HG03025 (cell line): Measurements from ENCODE around the gene TMEM86A.

Experiments
- ATAC-seq: cut with Tn5 transposase; IDR thresholded peaks from one replicate; pipeline ENCODE4 v1.9.1; 2021; ENCODE audit warnings: mild to moderate bottlenecking, moderate library complexity; ENCODE audit not compliant: unreplicated experiment, low FRiP score

TMEM86A gene

DNA sequence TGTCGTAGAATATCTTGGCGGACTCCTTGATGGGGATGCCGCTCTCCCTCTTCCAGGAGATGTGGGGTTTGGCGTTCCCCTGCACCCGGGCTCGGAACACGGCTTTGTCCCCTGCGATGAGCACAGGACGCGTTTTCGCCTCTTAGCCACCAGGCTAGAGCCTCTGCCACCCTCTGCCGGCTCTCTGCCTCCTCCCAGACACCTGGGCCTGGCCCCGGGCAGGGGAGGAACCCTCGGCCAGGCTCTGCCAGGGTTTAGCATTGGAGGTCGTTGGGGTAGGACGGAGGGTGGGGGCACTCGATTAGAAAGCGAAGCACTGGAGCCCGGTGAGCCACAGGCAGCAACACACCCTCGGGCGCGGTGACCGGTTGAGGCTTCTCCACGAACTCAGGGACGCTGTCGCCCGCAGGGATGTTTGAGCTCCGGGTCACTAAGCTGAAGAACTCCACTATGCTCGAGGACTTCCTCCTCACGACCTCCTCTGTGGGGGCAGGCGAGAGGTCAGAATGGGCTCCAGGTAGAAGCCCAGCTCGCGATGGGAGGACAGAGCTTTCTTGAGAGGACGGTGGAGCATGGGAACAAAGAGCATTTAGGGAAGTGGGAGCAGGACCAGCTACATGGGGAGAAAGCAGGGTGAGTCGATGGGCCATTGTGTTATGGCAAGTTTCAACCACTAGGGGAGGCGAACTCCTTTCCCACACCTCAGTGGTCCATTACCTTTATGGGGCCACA lies 23.1 kb downstream of the TMEM86A start:
- ATAC-seq = peak; percentile 66

DNA sequence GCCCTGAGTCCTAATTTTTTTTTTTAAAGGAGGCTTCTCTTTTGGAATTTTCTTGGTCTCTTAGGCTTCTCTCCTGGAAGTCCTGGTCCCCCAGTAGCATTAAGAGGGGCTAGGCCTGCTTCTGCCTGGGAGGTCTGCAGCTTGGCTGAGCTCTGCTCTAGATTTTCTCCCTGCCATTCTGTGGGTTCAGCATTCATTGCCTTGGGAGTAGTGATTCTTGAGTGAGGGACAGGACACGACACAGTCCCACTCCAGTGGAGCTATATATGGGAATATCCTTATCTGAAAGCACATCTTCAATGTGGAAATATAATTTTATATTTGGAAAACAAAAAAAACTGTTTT lies 23.7 kb downstream of the TMEM86A start:
- no peak for ATAC-seq

DNA sequence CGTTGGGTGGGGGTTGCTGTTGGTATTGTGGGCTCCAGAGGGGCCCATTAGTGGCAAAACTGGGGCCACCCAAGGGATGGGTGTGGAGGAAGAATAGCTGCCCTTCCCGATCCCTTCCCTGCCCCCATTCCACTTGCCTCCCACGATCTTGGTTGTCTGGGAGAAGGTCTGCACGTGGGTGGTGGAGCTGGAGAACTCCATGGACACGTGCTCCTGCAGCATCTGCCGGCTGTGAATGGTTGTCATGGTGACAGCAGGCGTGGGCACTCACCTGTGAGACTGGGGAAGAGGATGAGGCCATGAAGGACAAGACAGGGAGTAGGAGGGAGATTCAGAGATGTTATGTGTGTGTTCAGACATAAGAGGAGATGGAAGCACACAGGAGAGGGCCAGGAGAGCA lies 25.4 kb downstream of the TMEM86A start:
- ATAC-seq = no peak

DNA sequence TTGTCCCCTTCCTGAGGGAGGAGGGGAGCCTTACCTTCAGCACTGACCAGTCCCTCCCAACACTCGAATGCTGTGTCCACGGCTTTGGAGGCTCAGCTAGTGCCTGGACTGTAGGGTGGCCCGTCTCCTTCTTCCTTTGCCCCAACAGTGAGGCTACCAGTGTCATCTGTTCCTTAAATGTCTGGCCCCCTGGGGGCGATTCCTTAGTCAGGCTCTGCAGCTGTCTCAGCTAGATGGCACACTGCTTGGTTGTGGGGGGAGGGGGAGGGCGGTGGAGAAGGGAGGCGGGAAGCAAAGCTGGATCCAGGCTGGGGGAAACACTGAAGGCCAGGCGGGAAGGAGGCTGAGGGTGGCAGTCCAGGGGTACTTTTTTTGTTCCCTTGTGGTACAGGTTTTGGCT lies 27.5 kb downstream of the TMEM86A start, which contains the start of gene IGSF22:
Gene IGSF22 (minus strand): TSS at position 149 of the 400 bp plus-strand sequence. CDS start 1,952 bp downstream, outside the sequence.
- ATAC-seq = no peak

DNA sequence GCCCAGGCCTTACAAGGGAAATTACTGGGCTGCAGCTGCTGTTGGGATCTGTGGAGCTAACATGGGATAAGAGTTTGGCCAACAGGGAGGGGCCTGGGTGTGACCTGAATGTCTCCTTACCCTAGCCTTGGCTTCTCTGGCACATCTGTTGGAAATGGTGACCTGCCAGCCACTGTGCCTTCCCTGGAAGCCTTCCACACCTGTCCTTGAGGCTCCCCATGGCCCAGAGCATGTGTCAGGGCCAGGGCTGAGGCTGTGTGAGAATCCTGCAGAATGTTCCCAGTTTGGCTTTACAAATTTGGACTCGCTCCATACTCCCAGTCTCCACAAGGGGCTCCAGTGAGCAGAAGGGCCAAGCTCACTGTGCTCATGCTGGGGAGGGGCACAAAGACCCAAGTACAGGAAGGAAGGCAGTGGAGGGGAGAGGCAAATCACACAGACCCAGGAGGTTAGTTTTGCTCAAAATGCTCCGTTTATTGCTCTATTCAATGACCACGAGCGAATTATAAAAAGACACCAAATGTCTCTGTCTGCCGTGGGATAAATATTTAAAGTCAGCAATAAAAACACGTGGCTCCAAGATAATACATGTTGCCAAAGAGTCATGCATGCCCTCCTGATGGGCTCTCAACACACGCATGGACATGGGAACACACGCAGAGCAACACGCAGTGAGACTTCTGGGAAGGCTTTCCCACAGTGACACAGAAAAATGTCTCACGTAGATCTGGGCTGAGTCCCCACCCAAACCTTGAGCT lies 29.1 kb downstream of the TMEM86A start:
- ATAC-seq = no peak

DNA sequence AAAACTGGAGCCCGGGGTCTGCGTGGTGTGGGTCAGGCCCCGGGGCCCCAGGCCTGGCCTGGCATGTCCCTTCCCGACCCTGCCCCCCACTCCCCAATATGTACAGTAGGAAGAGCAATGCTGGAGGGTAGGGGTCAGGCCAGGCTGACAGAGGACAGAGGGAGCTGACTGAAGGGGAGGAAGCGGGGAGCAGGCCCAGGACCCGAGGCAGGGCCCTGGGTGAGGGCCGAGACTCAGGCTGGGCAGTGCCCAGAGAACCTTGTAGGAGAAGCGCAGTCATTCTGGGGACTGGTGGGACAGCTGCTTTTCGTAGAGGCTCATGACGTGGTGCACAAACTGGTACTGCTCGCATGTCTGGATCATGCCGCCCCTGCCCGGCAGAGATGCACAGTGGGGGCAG lies 30.1 kb downstream of the TMEM86A start:
- ATAC-seq = no peak

DNA sequence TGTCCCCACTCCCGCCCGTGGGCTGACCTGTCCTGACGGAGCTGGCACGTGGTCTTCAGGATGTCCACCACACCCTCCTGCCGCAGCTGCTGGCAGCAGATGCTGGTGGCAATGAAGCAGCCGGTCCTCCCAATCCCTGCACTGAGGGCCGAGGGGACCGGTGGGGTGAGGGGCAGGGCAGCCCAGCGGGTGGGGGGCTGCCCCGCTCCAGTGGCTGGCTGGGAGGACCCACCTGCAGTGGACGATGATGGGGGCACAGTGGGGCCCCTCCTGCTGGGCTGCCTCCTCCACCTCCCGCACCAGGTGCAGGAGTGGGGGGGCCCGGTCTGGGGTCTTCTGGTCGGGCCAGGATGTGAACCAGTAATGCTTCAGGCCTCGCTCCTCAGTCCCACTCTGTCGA lies 30.8 kb downstream of the TMEM86A start:
- no peak for ATAC-seq

DNA sequence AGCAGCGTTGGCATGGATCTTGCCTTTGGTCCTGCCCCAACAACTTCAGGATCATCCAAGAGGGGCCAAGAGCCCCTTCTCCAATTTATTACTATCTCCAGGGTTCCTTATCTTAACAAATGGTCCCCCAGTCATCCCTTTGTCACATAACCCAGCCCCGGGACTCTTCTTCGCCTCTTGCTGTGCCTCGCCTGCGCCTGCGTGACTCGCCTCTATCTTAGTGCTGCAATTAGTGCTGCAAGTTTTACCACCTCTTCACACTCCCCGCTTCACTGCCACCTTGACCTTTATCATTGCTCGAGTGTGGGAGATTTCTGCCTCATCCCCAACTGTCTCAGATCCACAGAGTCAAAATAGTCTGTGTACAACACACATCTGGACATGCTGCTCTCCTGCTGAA lies 31.4 kb downstream of the TMEM86A start:
- no peak for ATAC-seq

DNA sequence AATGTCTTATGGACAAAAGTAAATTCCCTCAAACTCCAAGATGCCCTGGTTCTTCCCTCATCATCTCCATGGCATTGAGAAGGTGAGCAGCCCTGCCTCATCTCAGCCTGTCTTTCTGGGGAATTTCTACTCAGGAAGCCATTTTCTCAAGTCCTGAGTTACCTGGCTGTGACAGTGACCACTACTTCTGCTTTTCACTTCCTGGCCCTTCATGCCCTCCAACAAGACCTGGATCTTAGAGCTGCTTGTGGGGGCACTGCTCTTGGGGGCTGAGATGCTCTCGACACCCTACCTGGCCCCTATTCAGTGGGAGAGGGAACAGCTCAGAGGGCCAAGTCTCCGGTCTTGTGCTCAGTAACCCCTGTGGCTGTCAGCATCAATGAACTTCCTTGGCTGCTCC lies 32.9 kb downstream of the TMEM86A start:
- no peak for ATAC-seq

DNA sequence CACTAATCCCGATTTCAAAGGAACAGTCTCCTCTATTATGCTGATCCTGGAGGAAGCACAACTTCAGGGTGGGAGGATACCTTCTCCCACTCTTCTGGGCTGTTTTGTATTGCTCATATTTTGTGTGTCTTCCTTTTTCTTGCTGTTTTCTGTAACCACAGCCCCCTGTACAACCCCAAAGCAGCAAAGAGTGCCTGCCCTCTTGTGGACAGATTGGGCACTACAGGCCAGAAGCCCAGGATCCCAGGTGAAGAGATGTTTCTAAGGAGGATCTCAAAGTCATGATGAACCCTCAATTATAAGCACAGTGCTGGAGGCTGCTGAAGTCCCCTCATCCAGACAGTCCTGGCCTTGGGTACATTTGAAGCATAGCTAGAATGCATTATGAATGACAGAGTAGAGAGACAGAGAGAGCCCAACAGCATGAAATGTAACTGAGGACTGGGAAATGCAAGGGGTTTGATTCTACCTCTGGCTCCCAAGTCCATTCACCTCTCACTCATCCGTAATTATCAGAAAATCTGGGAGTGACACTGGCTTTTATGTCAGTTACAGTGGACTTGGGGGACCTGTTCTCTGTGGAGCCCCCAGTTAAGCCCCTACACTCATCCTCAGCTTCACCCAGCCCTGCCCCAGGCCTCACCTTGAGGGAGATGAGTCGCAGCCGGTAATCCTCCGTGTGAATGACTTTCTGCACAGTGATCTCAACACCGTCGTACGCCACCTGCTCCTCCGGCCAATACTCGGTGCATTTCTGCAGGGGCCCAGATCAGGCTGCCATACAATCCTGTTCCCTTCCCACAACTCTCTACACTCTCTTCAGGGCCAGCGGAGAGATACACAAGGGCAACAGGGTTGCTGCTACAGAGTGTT lies 33.6 kb downstream of the TMEM86A start:
- peak; percentile 52 for ATAC-seq

DNA sequence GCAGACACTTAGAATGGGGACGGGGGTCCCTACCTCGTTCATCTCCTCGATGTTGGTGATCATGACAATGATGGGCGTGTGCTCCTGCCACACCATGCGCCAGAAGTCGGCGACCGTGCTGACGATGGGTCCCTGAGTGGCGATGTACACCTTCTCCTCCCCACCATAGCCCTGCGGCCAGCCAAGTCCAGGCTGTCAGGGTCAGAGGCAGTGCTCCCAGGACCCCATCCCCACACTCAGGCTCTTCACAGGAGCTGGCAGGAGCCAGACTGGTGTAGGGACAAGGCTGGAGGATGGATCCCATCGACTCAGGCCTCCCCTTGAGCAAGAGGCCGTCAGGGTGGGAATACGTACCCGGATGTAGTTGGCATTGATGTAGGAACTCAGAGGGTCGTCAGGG lies 34.6 kb downstream of the TMEM86A start:
- ATAC-seq = no peak

DNA sequence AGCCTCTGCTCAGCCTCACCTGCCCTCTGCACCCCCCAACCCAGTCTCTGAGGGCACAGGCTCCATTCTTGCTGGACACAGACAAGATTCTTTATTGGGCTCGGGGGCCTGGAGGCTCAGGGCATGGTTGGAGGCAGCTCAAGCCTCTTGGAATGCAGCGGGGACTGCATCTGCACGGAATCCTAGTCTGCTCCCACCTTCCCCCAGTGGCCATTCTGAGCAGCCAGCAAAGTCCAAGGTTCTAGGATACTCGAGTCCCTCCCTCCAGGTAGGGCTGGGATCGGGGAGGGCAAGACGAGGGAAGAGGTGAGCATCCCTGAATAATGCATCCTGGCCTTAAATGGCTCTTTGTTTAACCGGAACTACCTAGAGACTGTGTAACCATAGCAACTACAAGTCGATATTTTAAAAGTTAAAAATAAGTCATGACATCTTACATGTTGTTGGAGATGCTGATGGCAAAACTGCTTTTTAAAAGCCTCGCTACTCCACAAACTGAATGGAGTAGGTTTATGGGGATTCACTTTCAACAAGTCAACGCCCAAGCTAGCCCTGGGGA lies 38.1 kb downstream of the TMEM86A start:
- ATAC-seq = no peak

DNA sequence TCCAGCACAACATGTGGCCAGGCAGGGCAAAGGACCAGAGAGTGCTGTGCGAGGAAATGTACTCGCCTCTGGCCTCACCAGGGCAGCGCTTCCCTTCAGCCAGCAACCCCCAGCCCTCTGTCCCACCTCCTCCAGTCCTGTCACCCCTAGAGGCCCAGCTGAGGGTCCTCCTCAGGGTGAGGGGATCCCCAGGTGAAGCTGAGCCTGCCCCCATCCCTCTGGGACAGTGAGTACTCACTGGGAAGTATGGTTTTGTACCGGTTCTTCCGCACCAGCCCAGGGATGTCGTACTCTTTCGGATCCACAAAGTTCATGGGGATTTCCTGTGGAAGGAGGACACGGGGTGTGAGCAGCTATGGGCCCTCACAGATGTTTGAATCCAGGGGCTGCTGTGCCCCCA lies 39.1 kb downstream of the TMEM86A start:
- no peak for ATAC-seq

DNA sequence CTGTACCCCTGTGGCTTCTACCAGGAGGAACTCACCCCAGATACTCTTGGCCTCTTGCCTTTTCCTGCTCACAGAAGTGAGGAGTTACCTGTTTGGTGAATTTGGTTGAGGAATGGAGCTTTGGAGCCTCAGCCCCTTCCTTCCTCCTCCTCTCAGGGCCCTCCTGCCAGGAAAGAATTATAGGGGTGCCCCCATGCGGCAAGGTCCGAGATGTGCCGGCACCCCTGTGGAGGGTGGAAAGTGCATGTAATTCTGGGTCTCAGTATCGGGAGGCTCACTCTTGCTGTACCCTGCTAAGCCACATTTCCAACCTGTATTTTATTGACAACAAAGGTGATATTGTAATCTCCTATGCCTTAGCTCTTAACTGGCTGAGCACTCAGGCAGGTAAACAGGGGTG lies 41.1 kb downstream of the TMEM86A start:
- no peak for ATAC-seq

DNA sequence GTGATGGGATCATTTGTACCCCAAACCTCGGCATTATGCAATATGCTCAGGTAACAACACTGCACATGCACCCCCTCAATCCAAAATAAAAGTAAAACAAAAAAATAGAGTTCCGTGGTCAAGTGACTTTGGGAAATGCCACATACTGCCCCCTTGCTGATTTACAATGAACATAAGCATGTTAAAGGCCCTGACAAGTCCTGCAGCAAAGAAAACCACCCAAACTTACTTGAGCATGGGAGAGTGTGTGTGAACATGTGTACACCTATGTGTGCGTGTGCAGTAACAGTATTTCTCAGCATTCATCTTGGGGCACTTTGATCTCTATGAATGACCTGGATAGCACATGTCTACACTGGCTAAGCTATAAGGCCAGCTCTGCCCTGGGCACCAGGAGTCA lies 43.2 kb downstream of the TMEM86A start:
- ATAC-seq = no peak

DNA sequence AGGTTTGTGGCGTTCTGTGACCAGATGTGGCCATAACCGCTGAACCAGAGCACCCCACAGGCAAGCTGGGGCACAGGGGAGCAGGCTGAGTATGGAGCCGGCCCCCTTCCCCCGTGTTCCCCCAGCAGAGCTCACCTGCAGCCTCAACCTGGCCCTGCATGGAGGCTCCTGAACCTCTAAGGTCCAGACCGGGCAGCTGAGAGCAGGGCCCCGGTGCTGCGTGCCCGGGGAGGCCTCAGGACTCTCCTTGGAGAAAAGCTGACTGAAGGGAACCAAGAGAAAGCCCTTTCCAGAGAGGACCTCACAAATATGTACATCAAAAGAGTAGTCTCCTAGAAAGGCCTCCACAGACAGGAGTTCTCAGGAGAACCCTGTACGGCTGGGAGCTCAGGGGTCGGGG lies 44.8 kb downstream of the TMEM86A start:
- ATAC-seq = no peak

DNA sequence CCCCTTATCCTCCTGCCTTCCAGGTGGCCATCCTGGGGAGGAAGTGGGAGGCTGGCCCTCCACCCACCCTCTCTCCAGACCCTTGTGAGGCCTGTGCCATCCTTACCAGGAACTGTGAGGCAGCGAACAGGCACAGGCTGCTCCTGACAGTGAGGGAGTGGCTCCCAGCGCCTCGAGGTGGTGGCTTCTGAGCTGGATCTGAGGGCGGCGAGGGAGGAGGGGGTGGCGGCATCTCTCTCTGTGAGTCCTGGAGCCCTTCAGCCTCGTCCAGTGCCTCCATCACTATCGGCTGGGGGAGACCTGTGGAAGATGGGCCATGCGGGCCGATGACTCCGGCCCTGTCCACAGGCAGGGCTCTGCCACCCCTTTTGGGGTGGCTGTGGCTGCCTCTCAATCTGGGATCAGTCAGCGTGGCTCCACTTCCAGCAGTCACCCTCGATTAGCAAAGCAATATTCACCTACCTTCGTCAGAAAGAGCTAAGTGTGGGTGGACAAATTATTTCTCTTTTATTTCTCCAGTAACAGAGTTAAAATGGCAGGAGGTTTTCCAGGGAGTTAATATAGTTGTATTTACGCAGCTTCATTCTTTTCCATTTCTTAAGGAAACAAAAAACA lies 45.4 kb downstream of the TMEM86A start:
- ATAC-seq = no peak

DNA sequence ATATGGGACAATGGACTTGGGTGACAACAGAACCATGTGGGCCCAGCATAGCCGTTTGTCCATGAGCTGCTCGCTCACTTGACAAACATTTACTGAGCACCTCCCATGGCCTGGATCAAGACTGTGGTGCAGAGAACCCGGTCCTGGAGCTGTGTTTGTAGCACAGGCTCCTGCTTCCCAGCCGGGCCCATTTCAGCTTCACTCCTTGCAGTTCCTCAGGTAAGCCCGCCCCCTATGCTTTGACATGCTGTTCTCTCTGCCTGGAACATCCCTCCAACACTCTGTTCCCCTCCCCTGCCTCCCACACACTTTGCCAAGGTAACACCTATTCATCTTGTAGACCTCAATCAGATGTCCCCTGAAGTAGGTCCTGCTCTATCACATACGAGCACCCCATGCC lies 46.7 kb downstream of the TMEM86A start:
- ATAC-seq = no peak

DNA sequence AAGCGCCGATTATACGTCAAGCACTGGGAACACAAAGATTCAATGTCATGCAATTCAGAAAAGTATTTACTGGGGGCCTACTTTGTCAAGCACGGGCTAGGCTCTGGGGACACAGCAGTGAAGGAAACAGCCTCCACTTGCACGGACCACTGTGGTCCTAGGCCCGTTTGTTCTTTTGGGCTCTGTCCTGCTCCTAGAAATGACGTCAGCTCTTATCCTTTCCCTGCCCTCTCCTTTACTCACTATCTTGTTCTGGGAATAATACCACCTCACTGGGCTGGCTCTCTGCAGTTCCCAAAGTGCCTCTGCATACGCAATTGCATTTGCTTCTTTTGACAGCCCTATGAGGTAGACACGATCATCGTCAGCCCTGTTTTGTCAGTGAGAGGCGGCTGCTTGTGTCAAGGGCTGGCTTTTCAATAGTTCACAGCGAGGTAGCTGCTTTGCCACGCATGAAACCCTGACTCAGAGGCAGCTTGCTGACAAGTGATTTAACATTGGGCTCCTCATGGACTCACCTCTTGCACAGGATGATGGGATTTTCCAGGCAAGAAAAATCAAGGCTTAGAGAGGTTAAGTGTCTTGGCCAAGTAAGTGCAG lies 50.3 kb downstream of the TMEM86A start:
- ATAC-seq = no peak

DNA sequence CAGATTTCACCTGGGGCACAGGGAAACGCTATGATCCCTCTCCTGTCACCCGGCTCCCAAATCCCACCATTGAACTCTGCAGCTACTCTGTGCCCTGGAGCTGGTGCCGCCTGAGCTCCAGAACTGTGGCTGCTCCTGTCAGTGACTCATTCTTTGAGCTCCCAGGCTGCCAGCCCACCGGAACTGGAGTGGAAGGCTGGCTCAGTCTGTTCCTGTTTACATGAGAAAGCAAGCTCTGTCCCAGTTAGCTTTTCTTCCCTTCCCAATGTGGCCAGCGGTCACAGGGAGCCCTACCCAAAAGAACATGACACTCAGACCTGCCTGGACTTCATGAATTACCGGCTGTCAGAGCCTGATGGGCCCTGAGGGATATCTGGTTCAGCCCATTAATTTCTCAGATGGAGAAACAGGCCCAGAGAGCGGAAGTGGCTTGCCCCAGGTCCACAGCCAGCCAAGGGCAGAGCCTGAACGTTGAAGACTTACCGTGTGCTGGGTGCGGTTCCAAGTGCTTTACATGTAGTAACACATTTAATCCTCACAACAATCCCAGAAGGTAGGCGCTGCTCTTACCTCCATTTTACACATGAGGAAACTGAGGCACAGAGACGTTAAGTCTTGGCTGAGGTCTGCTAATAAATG lies 51.2 kb downstream of the TMEM86A start:
- no peak for ATAC-seq
